ENCODE data around the gene ZNF81. TPM values are rescaled to one million over a fixed set of nuclear protein-coding genes. Genes with fewer than 3 reads are reported as not detected.
"Not testable (repeated sequence)": the region's sequence is repeated elsewhere in the genome, so short reads cannot be mapped to it uniquely, and the experiment has no call there.

Gene ZNF81
- total and polyA plus RNA-seq, 2 experiments from 2014 or later, result 6.1 to 8.9 TPM

DNA sequence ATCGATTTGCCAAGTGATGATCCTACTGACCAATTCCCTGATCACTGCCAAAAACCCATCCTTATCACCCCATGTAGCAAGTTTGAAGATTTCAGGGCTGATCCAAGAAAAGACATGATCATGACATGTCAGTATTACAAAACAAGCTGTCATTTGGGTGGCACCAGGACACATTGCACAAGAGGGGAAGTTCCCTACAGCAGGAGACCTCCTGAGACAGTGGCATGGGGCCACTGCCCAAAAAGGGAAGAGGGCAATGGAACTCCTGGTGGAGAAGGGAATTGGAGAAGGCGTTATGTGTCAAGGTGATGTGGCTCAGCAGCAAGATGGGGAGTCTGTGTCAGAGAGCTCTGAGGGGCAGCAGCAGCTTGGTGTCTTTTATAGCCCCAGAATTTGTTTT lies 123.7 kb downstream of the ZNF81 start:
- Mint-ChIP-seq H3K4me1 (peaks cover 11% of the 10 kb centered on the region; the same call in 2 of the 3 replicates), H3K27ac (no peak overlapping the region), H3K4me3 (no peak overlapping the region), H3K36me3 (ENCODE audit: low read depth) (peaks cover 38% of the 10 kb centered on the region), H3K27me3 (ENCODE audit: insufficient read depth, low read depth, poor library complexity) (peaks cover 5% of the 10 kb centered on the region), H3K9me3 (peaks cover 46% of the 10 kb centered on the region)
- H2AFZ ChIP-seq, result no peak overlapping the region
- no peaks in the 10 kb centered on the region for H3K27me3 ChIP-seq (ENCODE audit: insufficient read depth)
- H3K79me2 ChIP-seq (replicated peaks; ENCODE audit: insufficient read depth), result no peaks in the 10 kb centered on the region
- H3K9me2 ChIP-seq (ENCODE audit: insufficient read depth), result no peaks in the 10 kb centered on the region
- no peak for ATAC-seq
- no peak overlapping the region for H3K4me2 ChIP-seq
- H3K27ac ChIP-seq (ENCODE audit: low read depth), result no peak overlapping the region
- H3F3A ChIP-seq (replicated peaks; ENCODE audit: low read depth), result no peaks in the 10 kb centered on the region
- DNase-seq (ENCODE audit: low spot score), result no peak
- TF ChIP-seq EZH2 (IDR thresholded peaks at IDR 0.05; ENCODE audit: low read depth, unreplicated experiment), result no peak
- TF ChIP-seq ZNF114 (CRISPR knock-in tag; IDR thresholded peaks at IDR 0.05), result no peak
- TF ChIP-seq JUNB (IDR thresholded peaks at IDR 0.05; ENCODE audit: unreplicated experiment), result no peak
- no peak for TF ChIP-seq ZNF331 (CRISPR knock-in tag; IDR thresholded peaks at IDR 0.05; ENCODE audit: low read depth)
- H3K4me1 ChIP-seq (ENCODE audit: insufficient read depth), result no peaks in the 10 kb centered on the region
- H3K4me3 ChIP-seq, result no peak overlapping the region
- no peaks in the 10 kb centered on the region for H4K20me1 ChIP-seq (replicated peaks; ENCODE audit: insufficient read depth)
- H3K36me3 ChIP-seq (ENCODE audit: insufficient read depth), result peaks cover 2% of the 10 kb centered on the region; the same call in 1 of the 2 replicates

DNA sequence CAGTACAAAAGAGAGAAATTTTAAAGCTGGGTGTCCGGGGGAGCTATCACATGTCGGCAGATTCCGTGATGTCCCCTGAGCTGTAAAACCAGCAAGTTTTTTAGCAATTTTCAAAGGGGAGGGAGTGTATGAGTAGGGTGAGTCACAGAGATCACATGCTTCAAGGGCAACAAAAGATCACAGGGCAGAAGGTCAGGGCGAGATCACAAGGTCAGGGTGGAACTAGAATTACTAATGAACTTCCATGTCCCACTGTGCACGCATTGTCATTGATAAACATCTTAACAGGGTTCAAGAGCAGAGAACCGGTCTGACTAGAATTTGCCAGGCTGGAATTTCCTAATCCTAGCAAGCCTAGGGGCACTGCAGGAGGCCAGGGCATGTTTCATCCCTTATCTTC lies 125.1 kb downstream of the ZNF81 start:
- not testable (repeated sequence) for H4K20me1 ChIP-seq (replicated peaks; ENCODE audit: insufficient read depth)

DNA sequence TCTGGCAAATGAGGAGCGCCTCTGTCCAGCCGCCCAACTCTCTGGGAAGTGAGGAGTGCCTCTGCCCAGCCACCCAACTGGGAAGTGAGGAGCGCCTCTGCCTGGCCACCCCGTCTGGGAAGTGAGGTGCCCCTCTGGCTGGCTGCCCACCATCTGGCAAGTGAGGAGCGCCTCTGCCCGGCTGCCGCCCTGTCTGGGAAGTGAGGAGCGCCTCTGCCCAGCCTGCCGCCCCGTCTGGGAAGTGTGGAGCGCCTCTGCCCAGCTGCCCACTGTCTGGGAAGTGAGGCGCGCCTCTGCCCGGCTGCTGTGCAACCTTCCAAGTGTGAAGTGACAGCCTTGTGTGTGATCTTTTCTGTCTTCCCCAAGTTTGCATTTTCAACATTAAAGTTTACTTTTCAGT lies 128.8 kb downstream of the ZNF81 start:
- not testable (repeated sequence) for H4K20me1 ChIP-seq (replicated peaks; ENCODE audit: insufficient read depth); H3K4me2 ChIP-seq; H3K27ac ChIP-seq (ENCODE audit: low read depth); H2AFZ ChIP-seq; H3F3A ChIP-seq (replicated peaks; ENCODE audit: low read depth); H3K27me3 ChIP-seq (ENCODE audit: insufficient read depth); DNase-seq (ENCODE audit: low spot score); H3K36me3 ChIP-seq (ENCODE audit: insufficient read depth); H3K4me1 ChIP-seq (ENCODE audit: insufficient read depth); H3K79me2 ChIP-seq (replicated peaks; ENCODE audit: insufficient read depth); H3K4me3 ChIP-seq; H3K4me3 Mint-ChIP-seq; ATAC-seq; H3K4me1 Mint-ChIP-seq; H3K27ac Mint-ChIP-seq; H3K27me3 Mint-ChIP-seq (ENCODE audit: insufficient read depth, low read depth, poor library complexity); H3K9me2 ChIP-seq (ENCODE audit: insufficient read depth)
- peaks cover 50% of the 10 kb centered on the region for H3K36me3 Mint-ChIP-seq (ENCODE audit: low read depth)
- peaks cover 67% of the 10 kb centered on the region for H3K9me3 Mint-ChIP-seq

More for the DNA sequence above, 125.1 kb downstream of the ZNF81 start:
- H3F3A ChIP-seq (replicated peaks; ENCODE audit: low read depth); H3K4me1 ChIP-seq (ENCODE audit: insufficient read depth); H3K4me3 ChIP-seq; H3K27ac ChIP-seq (ENCODE audit: low read depth); H2AFZ ChIP-seq; ATAC-seq; H3K36me3 ChIP-seq (ENCODE audit: insufficient read depth); H3K79me2 ChIP-seq (replicated peaks; ENCODE audit: insufficient read depth); H3K4me2 ChIP-seq; H3K4me3 Mint-ChIP-seq; H3K27me3 ChIP-seq (ENCODE audit: insufficient read depth); H3K9me2 ChIP-seq (ENCODE audit: insufficient read depth); H3K27me3 Mint-ChIP-seq (ENCODE audit: insufficient read depth, low read depth, poor library complexity): not testable (repeated sequence)
- Mint-ChIP-seq H3K27ac (peak overlapping the region; percentile 96), H3K36me3 (ENCODE audit: low read depth) (peaks cover 40% of the 10 kb centered on the region), H3K9me3 (peaks cover 56% of the 10 kb centered on the region), H3K4me1 (peaks cover 11% of the 10 kb centered on the region; the same call in 2 of the 3 replicates)
- peak; percentile 28 for DNase-seq (ENCODE audit: low spot score)

Other genes with a start within 250 kb of the ZNF81 start
- 4.7 and 6.7 TPM in 2 replicates for gene SYN1, start 217.0 kb upstream of the ZNF81 start, total RNA-seq (2014; rRNA removed; shearing (Covaris generic))
- gene SYN1, start 217.0 kb upstream of the ZNF81 start, polyA plus RNA-seq (2016; fragmentation: Nextera tagmentation; extraction: Ambion mirVana), result 3.6 and 7.1 TPM in 2 replicates
- 1.9 and 2.2 TPM in 2 replicates for gene CFP, start 207.0 kb upstream of the ZNF81 start, total RNA-seq (2014; rRNA removed; shearing (Covaris generic))
- 1.8 and 2.1 TPM in 2 replicates for gene CFP, start 207.0 kb upstream of the ZNF81 start, polyA plus RNA-seq (2016; fragmentation: Nextera tagmentation; extraction: Ambion mirVana)
- 24.4 and 39.5 TPM in 2 replicates for gene ELK1, start 186.3 kb upstream of the ZNF81 start, total RNA-seq (2014; rRNA removed; shearing (Covaris generic))
- gene ELK1, start 186.3 kb upstream of the ZNF81 start, polyA plus RNA-seq (2016; fragmentation: Nextera tagmentation; extraction: Ambion mirVana), result 17.9 and 19.2 TPM in 2 replicates
- 58.4 and 64.5 TPM in 2 replicates for gene UXT, start 177.7 kb upstream of the ZNF81 start, total RNA-seq (2014; rRNA removed; shearing (Covaris generic))
- 134 and 141 TPM in 2 replicates for gene UXT, start 177.7 kb upstream of the ZNF81 start, polyA plus RNA-seq (2016; fragmentation: Nextera tagmentation; extraction: Ambion mirVana)
- gene ZNF182, start 167.1 kb downstream of the ZNF81 start, total RNA-seq (2014; rRNA removed; shearing (Covaris generic)), result 7.1 TPM in 2 replicates
- 4.1 and 6.2 TPM in 2 replicates for gene ZNF182, start 167.1 kb downstream of the ZNF81 start, polyA plus RNA-seq (2016; fragmentation: Nextera tagmentation; extraction: Ambion mirVana)
- not detected in 2 replicates for gene SPACA5, start 170.1 kb downstream of the ZNF81 start, total RNA-seq (2014; rRNA removed; shearing (Covaris generic))
- not detected in 2 replicates for gene SPACA5, start 170.1 kb downstream of the ZNF81 start, polyA plus RNA-seq (2016; fragmentation: Nextera tagmentation; extraction: Ambion mirVana)
- 1.6 and 2.2 TPM in 2 replicates for gene ZNF630, start 234.7 kb downstream of the ZNF81 start, total RNA-seq (2014; rRNA removed; shearing (Covaris generic))
- 0.95 and 1.2 TPM in 2 replicates for gene ZNF630, start 234.7 kb downstream of the ZNF81 start, polyA plus RNA-seq (2016; fragmentation: Nextera tagmentation; extraction: Ambion mirVana)

Data from GM23338 (cell line).